GM12878 (cell line): ENCODE results near the gene TUT1. TPM values are rescaled to one million over a fixed set of nuclear protein-coding genes. Genes with fewer than 3 reads are reported as not detected.

Experiments used
- ATAC-seq: fragments of 200-7000 bp; cut with Tn5 transposase; 3 replicates; pipeline ENCODE4 v1.9.1; 2020; ENCODE audit warnings: mild to moderate bottlenecking, moderate library complexity
- BruUV-seq: library from RNA; stranded (reverse); fragments of 400-500 nt; replicated peaks from 2 replicates; lab custom pipeline; 2021; lab: Mats Ljungman, UMichigan
- CTCF ChIA-PET: fragments of 300-600 bp; sonication (Branson Sonifier 250); formaldehyde crosslinking; extraction: SDS; loops from one replicate; lab custom pipeline; 2021; ENCODE audit warnings: inconsistent platforms; lab: Yijun Ruan, JAX
- POLR2A ChIA-PET: fragments of 350-600 bp; formaldehyde crosslinking; extraction: SDS; loops from one replicate; lab custom pipeline; 2021; ENCODE audit warnings: inconsistent platforms; lab: Charles Lee
- RAD21 ChIA-PET: fragments of 300-600 bp; sonication (Branson Sonifier 250); formaldehyde crosslinking; loops from one replicate; lab custom pipeline; 2023; ENCODE audit warnings: antibody characterized with exemption; ENCODE audit not compliant: unreplicated experiment; lab: Charles Lee
- SMC1A ChIA-PET: fragments of 300-600 bp; sonication (Branson Sonifier 250); formaldehyde crosslinking; loops from one replicate; lab custom pipeline; 2023; ENCODE audit not compliant: unreplicated experiment, uncharacterized antibody; lab: Charles Lee
- DNase-seq: peaks from one replicate; pipeline ENCODE4 v3.0.0-alpha.2; 2011; ENCODE audit warnings: low read depth, low spot score
- FAIRE-seq: peaks from 3 replicates; lab custom pipeline; 2011; peaks lifted over from hg19 to GRCh38; lab: Jason Lieb, UNC
- H2AFZ ChIP-seq: 2 replicates; pipeline ENCODE4 v1.6.0; 2011; ENCODE audit warnings: low read depth, low read length, control low read depth; ENCODE audit not compliant: control insufficient read depth
- H3K27ac ChIP-seq: 2 replicates; pipeline ENCODE4 v1.5.1; 2011; ENCODE audit warnings: control low read depth; ENCODE audit not compliant: control insufficient read depth, insufficient read depth
- H3K27me3 ChIP-seq, 2 experiments: replicated peaks in 1 of 2; 2 replicates each; pipeline versions ENCODE4 v1.6.0 to v1.6.1; 2011; ENCODE audit warnings: low read length in 1 of 2; ENCODE audit not compliant: control insufficient read depth in 2 of 2, insufficient read depth in 2 of 2
- H3K36me3 ChIP-seq, 2 experiments: 2 replicates each; pipeline ENCODE4 v1.5.1; 2011; ENCODE audit warnings: low read length in 1 of 2; ENCODE audit not compliant: control insufficient read depth in 2 of 2, insufficient read depth in 2 of 2
- H3K4me1 ChIP-seq: 2 replicates; pipeline ENCODE4 v1.6.1; 2011; ENCODE audit warnings: mild to moderate bottlenecking, low read length, moderate library complexity, mixed read lengths; ENCODE audit not compliant: control insufficient read depth, insufficient read depth
- H3K4me2 ChIP-seq: 2 replicates; pipeline ENCODE4 v1.6.0; 2011; ENCODE audit warnings: control low read depth; ENCODE audit not compliant: control insufficient read depth, insufficient read depth
- H3K4me3 ChIP-seq: fragments of 200-600 bp; sonication (generic); 2 replicates; pipeline ENCODE4 v1.5.1; 2016
- H3K79me2 ChIP-seq: 2 replicates; pipeline ENCODE4 v1.6.0; 2011; ENCODE audit warnings: low read length; ENCODE audit not compliant: control insufficient read depth, insufficient read depth
- H3K9ac ChIP-seq: 2 replicates; pipeline ENCODE4 v1.8.0; 2011; ENCODE audit warnings: low read length, control low read depth, mixed read lengths; ENCODE audit not compliant: control insufficient read depth, insufficient read depth
- H3K9me3 ChIP-seq: replicated peaks from 3 replicates; pipeline ENCODE4 v1.5.1; 2011; ENCODE audit warnings: mild to moderate bottlenecking, low read length; ENCODE audit not compliant: control insufficient read depth, insufficient read depth
- H4K20me1 ChIP-seq: 2 replicates; pipeline ENCODE4 v1.6.0; 2011; ENCODE audit not compliant: control insufficient read depth, insufficient read depth
- EP300 ChIP-seq, 2 experiments: fragments of 150-350 bp in 1 of 2; IDR thresholded peaks; 2 replicates each; pipeline ENCODE4 v1.6.1; 2011 to 2012; ENCODE audit warnings: low read depth in 2 of 2, low read length in 2 of 2, borderline replicate concordance in 1 of 2, improper control_type of control experiment in 1 of 2, inconsistent platforms in 1 of 2; ENCODE audit not compliant: control insufficient read depth in 1 of 2
- IKZF1 ChIP-seq: fragments of 450-650 bp; conservative IDR thresholded peaks from 2 replicates; pipeline ENCODE4 v1.6.1; 2017; ENCODE audit warnings: antibody characterized with exemption, mild to moderate bottlenecking
- KAT2A ChIP-seq: conservative IDR thresholded peaks from 2 replicates; pipeline ENCODE4 v1.6.1; 2011; ENCODE audit warnings: low read depth, low read length; ENCODE audit not compliant: control insufficient read depth
- MEF2A ChIP-seq: IDR thresholded peaks from 2 replicates; pipeline ENCODE4 v1.6.1; 2011; ENCODE audit warnings: low read depth, mild to moderate bottlenecking, low read length, moderate library complexity; ENCODE audit not compliant: insufficient read depth
- ZNF622 ChIP-seq: fragments of 450-650 bp; IDR thresholded peaks from 2 replicates; pipeline ENCODE4 v1.6.1; 2017; ENCODE audit warnings: mild to moderate bottlenecking, inconsistent platforms
- WGBS: methylation state at CpG from one replicate; pipeline ENCODE4 v1.1.6; 2016; ENCODE audit warnings: low lambda C conversion rate; ENCODE audit not compliant: insufficient replicate concordance, insufficient coverage; ENCODE audit errors: missing lambda C conversion rate; 5-methylcytosine and 5-hydroxymethylcytosine counted together
- in situ Hi-C: fragments of 300-500 bp; cut with MboI; formaldehyde crosslinking; loops from 9 replicates; pipeline ENCODE4 v1.14.3; 2018; ENCODE audit warnings: mixed read lengths
- intact Hi-C: fragments of 100-400 bp; cut with micrococcal nuclease; formaldehyde crosslinking; loops from one replicate; pipeline ENCODE4 v1.14.2; 2022; ENCODE audit not compliant: unreplicated experiment
- polyA plus RNA-seq, 11 experiments: library from polyadenylated mRNA; depleted of rRNA in 4 of 11; unstranded in 6 of 11; stranded (reverse) in 5 of 11; fragments of >200 nt; fragmentation: Nextera tagmentation in 4 of 11; fragmentation: Illumina TruSeq in 1 of 11; extraction: Ambion mirVana in 4 of 11; extraction: Trizol in 1 of 11; gene quantifications; 1 replicate in 1 of 11; 2 replicates in 10 of 11; pipeline versions ENCODE4 v1.2.1 to v1.2.3, GENCODE V29; 2011 to 2016; ENCODE audit warnings: inconsistent platforms in 2 of 11, missing spikeins in 2 of 11, low read depth in 1 of 11
- total RNA-seq, 4 experiments: library from RNA; depleted of rRNA in 3 of 4; stranded (reverse); fragments of >200 nt in 3 of 4; fragmentation: Illumina TruSeq in 1 of 4; extraction: Trizol in 1 of 4; gene quantifications; 2 replicates each; pipeline versions ENCODE4 v1.2.1 to v1.2.3, GENCODE V29; 2013 to 2021
- TF ChIP-seq, protein P1 (sequence below): fragments of 450-650 bp; formaldehyde crosslinking; IDR thresholded peaks from 2 replicates; pipeline ENCODE4 v1.4.0; 2022; ENCODE audit warnings: mild to moderate bottlenecking, moderate library complexity

The TUT1 gene
- total and polyA plus RNA-seq, 10 of the 15 experiments (the other 5 are each of a cell fraction or from before 2014, with no cell fraction given), result 1.1 to 29.9 (median 16.2) TPM

DNA sequence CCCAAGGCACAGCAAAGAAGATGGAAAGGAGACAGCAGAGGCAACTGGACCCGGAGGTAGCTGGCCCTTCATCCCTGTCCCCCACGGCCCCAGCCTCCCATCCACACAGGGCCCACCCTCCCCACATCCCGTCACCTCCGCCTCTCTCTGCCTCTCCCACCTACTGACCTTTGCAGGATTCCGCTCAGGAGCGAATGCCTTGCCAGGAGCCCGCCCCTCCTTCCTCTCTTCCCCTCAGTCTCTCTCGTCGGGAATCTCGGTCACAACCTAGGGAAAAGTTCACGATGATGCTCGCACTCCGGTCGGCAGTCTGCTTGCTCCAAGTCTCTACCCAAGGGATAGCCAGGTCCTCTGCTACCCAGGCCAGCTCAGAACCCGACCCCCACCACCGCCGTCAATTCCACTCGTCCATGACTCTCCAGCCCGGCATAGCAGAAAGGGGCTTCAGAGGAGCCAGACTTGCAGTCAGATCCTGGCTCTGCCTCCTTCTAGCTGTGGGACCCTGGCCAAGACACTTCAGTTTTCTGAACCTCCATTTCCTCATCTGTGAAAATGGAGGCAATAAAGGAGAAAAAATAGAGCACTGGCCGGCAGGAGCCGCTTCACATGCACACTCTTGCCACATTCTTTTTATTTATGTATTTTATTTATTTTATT is 54.9 kb downstream of the TUT1 start:
- no peaks in the 10 kb centered on the region; the same call in 1 of the 2 replicates for H4K20me1 ChIP-seq
- H3K4me2 ChIP-seq, result no peak overlapping the region
- 79% methylated on average over 18 of the region's 21 CpGs for WGBS
- no peak for FAIRE-seq
- no peaks in the 10 kb centered on the region for H3K27me3 ChIP-seq
- intact Hi-C loops (no loop called here), in situ Hi-C loops (no loop called here)
- ATAC-seq, result no peak
- ChIA-PET RAD21 (no interaction called here), POLR2A (no interaction called here), SMC1A (no interaction called here), CTCF (interaction anchor here (1.7 kb wide), 1 partner anchor 142 kb away, joined by 7 read pairs; no protein-coding TSS in a partner anchor)
- H3K36me3 ChIP-seq, result peaks cover 6 to 20% of the 10 kb centered on the region in 2 experiments; a peak in 3 of 4 replicates
- H3K4me1 ChIP-seq, result peaks cover 33% of the 10 kb centered on the region
- TF ChIP-seq KAT2A, result no peak
- TF ChIP-seq IKZF1, result no peak
- TF ChIP-seq ZNF622, result no peak
- TF ChIP-seq, protein P1, sequence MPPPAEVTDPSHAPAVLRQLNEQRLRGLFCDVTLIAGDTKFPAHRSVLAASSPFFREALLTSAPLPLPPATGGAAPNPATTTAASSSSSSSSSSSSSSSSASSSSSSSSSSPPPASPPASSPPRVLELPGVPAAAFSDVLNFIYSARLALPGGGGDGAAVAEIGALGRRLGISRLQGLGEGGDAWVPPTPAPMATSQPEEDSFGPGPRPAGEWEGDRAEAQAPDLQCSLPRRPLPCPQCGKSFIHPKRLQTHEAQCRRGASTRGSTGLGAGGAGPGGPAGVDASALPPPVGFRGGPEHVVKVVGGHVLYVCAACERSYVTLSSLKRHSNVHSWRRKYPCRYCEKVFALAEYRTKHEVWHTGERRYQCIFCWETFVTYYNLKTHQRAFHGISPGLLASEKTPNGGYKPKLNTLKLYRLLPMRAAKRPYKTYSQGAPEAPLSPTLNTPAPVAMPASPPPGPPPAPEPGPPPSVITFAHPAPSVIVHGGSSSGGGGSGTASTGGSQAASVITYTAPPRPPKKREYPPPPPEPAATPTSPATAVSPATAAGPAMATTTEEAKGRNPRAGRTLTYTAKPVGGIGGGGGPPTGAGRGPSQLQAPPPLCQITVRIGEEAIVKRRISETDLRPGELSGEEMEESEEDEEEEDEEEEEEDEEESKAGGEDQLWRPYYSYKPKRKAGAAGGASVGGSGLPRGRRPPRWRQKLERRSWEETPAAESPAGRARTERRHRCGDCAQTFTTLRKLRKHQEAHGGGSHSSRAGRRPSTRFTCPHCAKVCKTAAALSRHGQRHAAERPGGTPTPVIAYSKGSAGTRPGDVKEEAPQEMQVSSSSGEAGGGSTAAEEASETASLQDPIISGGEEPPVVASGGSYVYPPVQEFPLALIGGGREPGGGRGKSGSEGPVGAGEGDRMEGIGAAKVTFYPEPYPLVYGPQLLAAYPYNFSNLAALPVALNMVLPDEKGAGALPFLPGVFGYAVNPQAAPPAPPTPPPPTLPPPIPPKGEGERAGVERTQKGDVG, result no peak
- TF ChIP-seq EP300 (IDR thresholded peaks at IDR 0.05; ENCODE audit: borderline replicate concordance in 1 of 2, control insufficient read depth in 1 of 2, low read depth in 2 of 2, low read length in 2 of 2), result no peak
- TF ChIP-seq MEF2A, result no peak
- peaks cover 34% of the 10 kb centered on the region for H3K79me2 ChIP-seq
- no peak overlapping the region for H3K4me3 ChIP-seq
- H3K27ac ChIP-seq, result no peak overlapping the region
- H2AFZ ChIP-seq, result no peak overlapping the region
- DNase-seq, result no peak
- no TSS peak for BruUV-seq
- no peaks in the 10 kb centered on the region for H3K9me3 ChIP-seq
- no peak overlapping the region for H3K9ac ChIP-seq
